22Rv1 (cell line): Measurements from ENCODE around the gene TJP2.

Experiments
- H3K27ac ChIP-seq: fragments of 450-650 bp; 2 replicates; pipeline ENCODE4 v1.5.1; 2017
- ZFX ChIP-seq: fragments of 450-650 bp; IDR thresholded peaks from 2 replicates; pipeline ENCODE4 v1.6.1; 2017; ENCODE audit warnings: antibody characterized with exemption, borderline replicate concordance
- TF ChIP-seq, protein P1 (sequence below): fragments of 450-650 bp; IDR thresholded peaks from 2 replicates; pipeline ENCODE4 v1.5.1; 2017; ENCODE audit warnings: mild to moderate bottlenecking

The TJP2 gene

DNA sequence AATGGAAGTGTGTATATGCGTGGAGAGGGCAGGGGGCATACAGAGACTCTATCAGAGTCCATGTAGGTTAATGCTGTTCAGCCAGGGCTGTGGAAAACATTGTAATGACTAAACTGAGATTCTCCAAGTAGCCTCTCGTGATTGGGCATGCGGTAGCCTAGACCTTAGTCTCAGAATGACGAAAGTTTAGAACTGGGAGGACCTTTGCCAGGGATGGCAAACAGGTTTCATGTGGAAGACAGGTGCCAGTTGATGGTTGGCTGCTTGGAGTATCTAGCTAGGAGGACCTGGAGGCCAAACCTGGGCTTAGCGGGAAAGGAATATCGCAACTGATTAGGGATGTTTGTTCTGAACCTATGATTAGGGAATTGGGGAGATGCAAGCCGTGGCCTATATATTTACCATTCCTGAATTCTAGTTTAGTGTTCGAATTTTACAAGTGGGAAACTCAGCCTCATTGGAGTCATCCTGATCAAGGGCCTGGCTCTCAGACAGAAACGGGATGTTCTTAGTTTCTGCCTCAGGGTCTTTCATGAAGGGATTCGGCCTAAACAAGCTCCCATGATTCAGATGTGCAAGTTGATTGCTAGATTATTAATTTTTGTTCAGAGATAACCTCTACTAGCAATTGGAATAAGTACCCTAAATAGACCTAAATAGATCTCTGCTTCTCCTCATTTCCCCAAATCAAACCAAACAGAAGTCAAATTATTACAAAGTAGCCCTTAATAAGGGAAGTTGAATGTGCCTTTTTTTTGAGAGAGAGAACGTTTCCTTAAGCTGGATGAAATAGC lies 26.8 kb upstream of the TJP2 start:
- H3K27ac ChIP-seq = no peak overlapping the region
- TF ChIP-seq, protein P1, sequence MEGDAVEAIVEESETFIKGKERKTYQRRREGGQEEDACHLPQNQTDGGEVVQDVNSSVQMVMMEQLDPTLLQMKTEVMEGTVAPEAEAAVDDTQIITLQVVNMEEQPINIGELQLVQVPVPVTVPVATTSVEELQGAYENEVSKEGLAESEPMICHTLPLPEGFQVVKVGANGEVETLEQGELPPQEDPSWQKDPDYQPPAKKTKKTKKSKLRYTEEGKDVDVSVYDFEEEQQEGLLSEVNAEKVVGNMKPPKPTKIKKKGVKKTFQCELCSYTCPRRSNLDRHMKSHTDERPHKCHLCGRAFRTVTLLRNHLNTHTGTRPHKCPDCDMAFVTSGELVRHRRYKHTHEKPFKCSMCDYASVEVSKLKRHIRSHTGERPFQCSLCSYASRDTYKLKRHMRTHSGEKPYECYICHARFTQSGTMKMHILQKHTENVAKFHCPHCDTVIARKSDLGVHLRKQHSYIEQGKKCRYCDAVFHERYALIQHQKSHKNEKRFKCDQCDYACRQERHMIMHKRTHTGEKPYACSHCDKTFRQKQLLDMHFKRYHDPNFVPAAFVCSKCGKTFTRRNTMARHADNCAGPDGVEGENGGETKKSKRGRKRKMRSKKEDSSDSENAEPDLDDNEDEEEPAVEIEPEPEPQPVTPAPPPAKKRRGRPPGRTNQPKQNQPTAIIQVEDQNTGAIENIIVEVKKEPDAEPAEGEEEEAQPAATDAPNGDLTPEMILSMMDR = no peak
- TF ChIP-seq ZFX = no peak

DNA sequence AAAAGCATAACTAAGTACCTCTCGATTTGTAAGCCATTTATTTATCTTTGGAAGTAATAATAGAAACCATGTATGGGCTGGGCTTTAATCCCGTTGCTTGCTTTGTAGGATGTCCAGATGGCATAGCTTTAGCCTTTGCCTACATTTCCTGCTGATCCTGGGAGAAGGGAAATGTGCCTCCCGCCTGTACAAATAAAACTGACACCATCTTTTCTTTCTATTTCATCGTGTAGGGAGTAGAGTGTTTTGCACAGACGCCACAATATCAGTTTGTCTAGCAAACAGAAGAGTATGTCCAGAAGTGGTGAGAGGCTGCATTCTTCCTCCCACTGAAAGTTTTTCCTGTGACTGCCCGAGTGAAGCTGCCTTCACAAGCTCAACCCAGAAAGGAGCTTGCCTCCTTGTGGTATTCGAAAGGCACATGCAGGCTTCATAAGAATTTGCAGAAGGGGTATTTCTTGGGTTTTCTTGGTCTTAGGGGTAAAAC lies 24.7 kb upstream of the TJP2 start:
- no peak overlapping the region for H3K27ac ChIP-seq
- TF ChIP-seq ZFX = no peak
- TF ChIP-seq, protein P1 = no peak

DNA sequence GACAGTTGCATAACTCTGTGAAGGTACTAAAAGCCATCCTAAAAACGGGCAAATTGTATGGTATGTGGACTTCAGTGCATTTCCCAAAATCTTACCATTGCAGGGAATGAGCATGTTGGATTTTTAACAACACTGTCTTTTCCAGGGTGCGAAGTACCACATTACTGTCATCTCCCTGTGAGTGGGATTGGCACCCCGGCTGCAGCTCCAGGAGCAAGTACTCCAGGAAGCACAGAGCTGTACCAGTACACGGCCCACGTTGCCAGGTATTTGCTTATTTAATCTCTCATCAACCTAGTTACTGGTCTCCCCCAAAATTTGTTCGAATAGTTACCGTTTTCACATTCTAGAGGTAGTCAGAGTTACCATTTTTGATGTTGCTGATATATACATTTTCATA lies 22.6 kb upstream of the TJP2 start:
- TF ChIP-seq, protein P1 = no peak
- TF ChIP-seq ZFX = no peak
- no peak overlapping the region for H3K27ac ChIP-seq

DNA sequence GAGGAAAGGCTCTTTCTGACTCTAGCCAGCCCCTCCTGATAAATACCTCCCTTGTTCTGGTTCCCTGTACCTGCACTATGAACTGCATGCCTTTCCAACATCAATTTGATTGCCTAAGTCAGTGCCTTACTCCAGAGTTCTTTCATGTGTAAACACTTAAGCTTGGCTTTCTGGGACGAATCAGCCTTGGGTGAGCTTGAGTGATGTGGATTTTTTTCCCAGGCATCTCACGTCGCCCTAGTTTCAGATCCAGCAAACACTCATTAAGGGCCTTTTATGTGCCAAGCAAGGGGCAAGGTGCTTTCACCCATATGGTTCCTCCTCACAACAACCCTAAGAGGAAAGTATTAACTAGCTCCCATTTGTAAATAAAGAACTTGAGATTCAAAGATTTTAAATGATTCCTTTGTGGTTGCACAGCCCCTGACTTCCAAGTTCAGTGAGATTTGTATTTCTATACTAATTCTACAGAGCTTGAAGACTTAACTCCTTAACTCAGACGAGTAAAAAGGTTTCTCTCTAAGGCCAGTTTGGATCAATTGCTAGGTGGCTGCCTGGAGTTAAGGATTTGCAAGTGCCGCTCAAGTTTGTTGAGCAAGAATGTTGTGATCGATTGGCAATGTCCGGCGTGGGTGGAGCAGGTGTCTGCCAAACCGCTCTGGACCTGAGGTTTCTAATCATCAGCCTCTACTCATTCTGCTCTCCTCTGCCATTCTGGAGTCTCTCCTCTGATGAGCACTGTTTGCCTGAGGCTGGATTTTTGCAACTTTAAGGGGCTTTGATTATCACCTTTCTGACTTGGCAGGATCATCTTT lies 20.2 kb upstream of the TJP2 start:
- H3K27ac ChIP-seq = no peak overlapping the region

DNA sequence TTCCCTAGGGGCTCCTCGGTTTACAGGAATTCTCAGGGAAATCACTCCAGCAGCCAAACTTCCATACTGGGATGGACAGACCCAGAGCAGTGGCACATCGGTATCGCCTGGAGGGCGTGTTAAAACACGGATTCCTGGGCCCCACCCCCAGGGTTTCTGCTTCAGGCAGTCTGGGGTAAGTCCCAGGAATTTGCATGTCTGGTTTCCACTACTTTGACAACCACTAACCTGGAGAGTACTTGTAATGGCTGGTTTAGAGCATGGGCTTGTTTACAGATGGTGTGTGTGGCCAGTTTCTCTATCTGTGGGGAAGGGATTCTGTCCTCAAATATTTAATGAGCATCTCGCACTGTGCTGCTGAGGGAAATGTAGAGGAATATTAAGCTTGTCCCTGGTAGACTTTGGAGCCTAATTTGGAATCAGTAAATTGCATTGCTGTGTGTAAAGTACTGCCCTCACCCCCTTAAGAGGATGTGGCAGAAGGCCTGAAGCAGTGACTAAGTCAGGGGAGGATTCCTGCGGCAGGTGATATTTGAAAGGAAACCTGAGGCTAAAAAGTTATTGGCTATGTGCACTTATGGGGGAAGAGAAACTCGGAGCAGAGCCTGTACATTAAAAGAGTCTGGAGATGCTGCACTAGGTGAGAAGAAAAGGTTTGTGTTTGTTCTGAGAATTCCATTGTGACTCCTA lies 18.6 kb upstream of the TJP2 start:
- TF ChIP-seq, protein P1 = no peak
- TF ChIP-seq ZFX = no peak
- H3K27ac ChIP-seq = no peak overlapping the region

More for the DNA sequence above, 20.2 kb upstream of the TJP2 start:
- TF ChIP-seq, protein P1 = no peak
- no peak for TF ChIP-seq ZFX

DNA sequence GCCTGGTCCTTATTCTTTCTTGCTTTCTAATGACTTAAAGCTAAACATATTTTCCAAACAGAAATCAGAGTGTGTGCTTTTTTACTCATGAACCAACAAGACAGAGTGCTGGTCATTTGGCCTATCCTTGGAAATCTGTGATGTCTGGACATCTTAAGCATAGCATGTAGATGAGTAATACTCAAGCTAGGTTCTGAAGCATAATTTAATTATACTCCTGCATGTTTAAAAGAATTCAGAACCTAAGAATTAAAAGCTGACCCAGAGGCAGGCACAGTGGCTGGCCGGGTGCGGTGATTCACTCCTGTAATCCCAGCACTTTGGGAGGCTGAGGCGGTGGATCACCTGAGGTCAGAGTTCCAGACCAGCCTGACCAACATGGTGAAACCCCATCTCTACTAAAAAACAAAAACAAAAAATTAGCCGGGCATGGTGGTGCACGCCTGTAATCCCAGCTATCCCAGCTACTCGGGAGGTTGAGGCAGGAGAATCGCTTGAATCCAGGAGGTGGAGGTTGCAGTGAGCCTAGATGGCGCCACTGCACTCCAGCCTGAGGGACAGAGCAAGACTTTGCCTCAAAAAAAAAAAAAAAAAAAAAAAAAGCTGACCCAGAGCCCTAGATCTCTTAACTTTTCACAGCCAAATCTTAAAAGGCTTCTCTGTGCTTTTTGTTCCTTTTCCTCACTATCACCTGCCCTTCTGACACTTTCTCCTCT lies 16.2 kb upstream of the TJP2 start:
- H3K27ac ChIP-seq = no peak overlapping the region
- TF ChIP-seq ZFX = no peak
- TF ChIP-seq, protein P1 = peak; percentile 74
